ENCODE measurements around the gene PSMG1.
"Not testable (repeated sequence)": the region's sequence is repeated elsewhere in the genome, so short reads cannot be mapped to it uniquely, and the experiment has no call there.

PSMG1 gene

GRCh38 chr21:39187141-39187540, 3.9 kb upstream of the PSMG1 start:
- no peak for DNase-seq

GRCh38 chr21:39186676-39187075, 3.4 kb upstream of the PSMG1 start:
- DNase-seq = no peak

DNA sequence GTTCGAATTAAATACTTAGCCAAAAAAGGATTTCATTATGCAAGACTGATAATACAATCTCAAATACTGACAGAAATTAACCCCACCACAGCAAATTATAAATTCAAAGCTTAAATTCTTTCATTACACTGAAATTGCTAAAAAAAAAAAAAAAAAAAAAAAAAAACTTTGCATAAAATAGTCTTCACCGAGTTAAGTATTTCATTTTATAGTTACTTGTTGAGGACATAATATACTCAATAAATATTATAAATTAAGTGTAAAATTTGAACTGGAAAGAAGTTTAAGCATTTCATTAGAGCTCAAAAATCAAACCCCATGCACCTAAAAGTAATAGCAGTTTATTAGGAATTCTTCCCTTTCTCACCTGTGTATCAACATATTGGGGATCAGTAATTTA, 1.9 kb upstream of the PSMG1 start:
- DNase-seq = no peak

DNA sequence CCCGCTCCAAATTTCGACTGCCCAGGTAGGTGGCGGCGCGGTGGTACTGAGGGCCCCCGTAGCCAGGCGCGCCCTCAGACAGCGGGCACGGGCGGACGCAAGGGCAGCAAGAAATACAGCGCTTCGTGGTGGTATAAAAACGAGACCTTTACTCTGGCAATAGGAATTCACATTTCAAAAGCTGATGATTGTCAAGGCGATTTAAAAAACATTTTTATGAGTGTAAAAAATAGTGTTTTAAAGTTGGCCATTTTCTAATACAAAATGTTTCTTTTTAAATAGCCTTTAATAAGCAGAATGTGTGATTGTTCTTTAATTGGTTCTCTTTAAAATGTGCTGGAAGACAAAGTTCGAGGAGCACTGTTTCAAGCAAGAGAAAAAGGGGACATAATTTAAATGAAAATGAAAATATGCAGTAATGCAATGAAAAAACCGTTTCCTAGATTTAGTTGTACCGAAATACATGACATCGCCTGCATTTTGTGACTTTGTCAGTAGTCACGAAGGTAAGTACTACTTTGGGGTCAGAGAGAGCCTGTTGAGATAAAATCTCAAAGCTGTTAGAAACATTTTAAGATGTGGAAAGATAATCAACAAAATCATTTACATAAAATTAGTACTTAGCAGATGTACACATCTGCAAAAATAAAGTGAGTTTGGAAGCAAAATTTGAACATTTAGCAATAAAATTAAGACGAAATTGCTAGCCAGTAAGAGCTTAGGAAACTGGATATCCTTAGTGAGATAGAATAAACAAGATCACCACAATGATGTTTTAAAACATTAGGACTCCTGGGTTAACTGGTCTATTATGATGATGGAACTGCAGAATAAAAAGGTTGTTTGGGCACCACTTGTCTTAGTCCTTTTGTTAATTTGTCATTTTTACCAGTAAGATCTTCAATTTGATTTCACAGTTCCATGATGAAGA, 1.1 kb upstream of the PSMG1 start:
- DNase-seq = no peak

DNA sequence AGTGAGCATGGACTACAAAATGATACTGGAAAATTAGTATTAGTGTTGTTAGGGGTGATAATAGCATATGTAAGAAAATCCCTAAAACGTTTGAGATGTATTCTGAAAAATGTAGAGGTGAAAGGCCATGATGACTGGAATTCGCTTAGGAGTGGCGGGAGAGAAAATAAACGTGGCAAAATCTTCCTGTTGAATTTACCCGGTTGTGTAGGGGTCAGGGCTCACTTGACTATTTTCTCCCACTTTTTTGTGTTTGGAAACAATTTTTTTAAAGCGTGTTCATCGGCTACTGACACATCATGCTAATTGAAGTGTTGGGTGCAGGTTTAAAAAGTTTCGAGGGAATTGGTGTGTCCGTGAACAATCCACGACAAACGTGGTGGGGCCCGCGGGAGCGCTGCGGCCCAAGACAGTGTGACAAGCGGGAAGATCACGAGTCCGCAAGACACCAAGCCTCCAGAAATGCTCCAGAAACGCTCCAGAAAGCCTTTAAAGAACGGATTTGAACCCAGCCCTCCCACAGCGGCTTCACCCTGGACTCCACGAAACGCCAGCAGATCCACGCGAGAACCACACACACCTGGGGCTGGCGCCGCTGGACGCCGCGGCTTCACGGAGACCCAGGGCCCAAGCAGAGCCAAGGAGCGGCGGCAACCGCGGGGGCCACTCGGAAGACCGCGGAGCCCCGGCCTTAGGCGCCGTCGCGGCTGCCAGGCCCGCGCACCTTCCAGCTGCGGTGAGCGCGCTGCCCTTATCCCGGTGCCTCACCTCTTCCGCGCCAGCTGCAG, 573 bp downstream of the PSMG1 start:
- DNase-seq = no peak

- DNase-seq = no peak
These were observed 1.2 kb downstream of the PSMG1 start for GRCh38 chr21:39182016-39182415.

- no peak for DNase-seq
These were observed 1.9 kb downstream of the PSMG1 start for GRCh38 chr21:39181205-39181818.

DNA sequence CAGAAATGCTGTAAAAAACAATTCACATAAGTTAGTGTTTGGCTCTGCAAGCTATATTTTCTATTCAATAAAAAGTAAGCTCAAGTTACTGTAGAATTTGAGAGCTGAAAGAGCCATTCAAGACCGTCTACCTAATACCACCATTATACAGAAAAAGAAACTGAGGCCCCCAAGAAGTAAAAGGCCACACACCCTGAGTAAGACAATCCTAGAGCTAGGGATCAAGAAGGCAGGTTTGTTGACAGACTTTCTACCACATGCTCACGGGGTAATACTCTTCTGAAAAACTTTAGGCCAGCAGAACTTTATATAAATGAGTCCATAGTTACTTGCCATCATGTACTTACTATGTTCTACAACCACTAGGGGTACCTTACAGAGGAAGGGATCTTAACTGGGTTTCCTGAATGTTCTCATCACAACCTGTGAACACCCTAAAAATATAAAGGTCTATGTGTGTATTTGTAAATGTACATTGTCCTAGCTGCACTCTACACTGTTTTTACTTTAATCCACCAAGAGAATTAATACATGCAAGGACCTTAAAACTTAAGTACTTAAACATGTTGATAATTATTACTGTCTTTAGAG, 2.7 kb downstream of the PSMG1 start:
- no peak for DNase-seq

GRCh38 chr21:39178421-39178820, 4.8 kb downstream of the PSMG1 start:
- no peak for DNase-seq

DNA sequence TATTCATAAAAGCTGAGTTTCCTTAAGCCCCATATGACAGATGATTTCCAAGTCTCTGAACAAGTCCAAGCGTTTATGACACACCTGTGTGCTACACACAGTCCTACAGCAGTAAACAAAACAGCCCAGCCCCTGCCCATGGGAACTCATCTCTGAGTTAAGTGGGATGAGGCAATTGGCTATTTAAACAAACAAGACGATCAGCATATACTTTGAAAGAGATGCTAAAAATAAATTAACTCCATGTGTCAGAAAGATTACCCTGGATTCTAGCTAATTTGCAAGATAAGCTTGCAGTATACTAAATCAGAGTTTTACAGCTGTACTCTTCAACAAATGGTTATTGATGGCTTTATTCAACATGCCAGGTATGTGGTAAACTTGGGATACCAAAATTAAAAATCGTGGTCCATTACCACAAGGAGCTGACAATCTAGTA, 7.0 kb downstream of the PSMG1 start:
- no peak for DNase-seq

DNA sequence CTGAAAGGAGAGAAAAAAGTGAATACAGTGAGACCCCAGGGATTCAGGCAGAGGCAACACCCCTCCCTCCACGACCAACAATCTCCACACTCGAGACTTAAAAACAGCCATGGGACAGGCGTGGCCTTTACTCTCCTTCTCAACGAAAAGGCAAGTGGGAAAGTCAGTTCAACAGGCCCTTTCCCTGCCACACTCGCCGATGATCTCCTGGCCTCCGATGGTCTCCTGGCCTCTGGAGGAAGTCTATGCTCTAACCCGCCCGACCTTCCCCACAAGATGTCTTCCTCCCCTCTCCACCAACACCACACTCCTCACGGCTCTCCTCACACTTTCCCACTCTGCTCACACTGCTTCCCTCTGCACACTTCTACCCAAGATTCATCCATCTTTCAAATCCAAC, 7.6 kb downstream of the PSMG1 start:
- DNase-seq = no peak

GRCh38 chr21:39175154-39175553, 8.1 kb downstream of the PSMG1 start:
- no peak for DNase-seq

GRCh38 chr21:39173716-39174680, 9.3 kb downstream of the PSMG1 start:
- no peak for DNase-seq

- DNase-seq = no peak
These were observed 13.3 kb downstream of the PSMG1 start for GRCh38 chr21:39169906-39170305.

DNA sequence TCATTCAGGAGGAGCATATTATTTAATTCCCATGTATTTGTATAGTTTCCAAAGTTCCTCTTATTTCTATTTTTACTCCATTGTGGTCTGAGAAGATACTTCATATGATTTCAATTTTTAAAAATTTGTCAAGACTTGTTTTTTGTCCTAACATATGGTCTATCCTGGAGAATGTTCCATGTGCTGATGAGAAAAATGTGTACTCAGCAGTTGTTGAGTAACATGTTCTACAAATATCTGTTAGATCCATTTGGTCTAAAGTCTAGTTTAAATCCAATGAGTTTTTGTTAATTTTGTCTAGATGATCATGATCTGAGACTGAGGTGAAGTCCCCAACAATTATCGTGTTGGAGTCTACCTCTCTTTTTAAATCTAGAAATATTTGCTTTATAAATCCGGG, 14.5 kb downstream of the PSMG1 start:
- no peak for DNase-seq

DNA sequence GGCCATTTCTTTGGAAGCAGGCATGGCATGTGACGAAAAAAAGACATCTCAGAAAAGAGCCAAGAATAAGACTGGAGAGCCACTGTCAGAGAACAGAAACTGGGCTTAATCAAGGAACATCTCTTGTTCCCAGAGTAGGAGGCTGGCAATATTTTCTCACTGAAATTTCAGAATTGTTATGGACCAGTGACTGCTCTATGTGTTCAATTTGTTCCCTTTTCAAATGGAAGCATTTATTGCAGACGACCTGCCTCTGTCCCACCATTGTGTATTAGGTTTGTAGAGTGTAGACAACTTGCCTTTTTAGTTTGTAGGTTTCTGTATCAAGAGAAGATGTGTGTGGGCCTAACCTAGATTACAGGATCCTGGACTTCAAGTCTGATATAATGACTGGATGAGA, 18.7 kb downstream of the PSMG1 start:
- no peak for DNase-seq

- no peak for DNase-seq
These were observed 22.2 kb downstream of the PSMG1 start for GRCh38 chr21:39161064-39161463.

- no peak for DNase-seq
These were observed 23.7 kb downstream of the PSMG1 start for GRCh38 chr21:39159342-39160063.

- DNase-seq = not testable (repeated sequence)
These were observed 26.0 kb downstream of the PSMG1 start for GRCh38 chr21:39157241-39157640.

- no peak for DNase-seq
These were observed 27.2 kb downstream of the PSMG1 start for GRCh38 chr21:39156024-39156423.

DNA sequence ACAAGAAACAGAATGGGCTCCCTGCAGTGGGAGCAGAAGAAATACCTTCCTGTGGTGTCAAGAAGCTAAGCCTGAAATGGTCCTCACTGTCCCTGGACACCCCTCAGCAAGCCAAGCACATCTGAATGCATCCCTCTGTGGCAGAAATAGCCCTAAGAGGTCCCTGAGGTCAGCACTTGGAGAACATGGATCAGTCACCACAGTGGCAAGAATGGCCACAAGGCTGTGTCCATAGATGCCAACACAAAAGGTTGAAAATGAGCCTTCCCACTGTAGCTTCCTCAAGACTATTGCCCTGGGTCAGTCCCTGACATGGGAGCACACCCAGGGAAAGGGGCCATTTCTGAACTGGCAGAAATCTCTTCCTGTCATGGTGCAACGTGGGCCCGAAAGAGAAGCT, 27.7 kb downstream of the PSMG1 start:
- no peak for DNase-seq

All from activated gamma-delta T cell treated with Interleukin-2 at 50 U/mL for 16 hours (primary cell).